ENCODE results near the gene TRPM2.
"Not testable (repeated sequence)": the region's sequence is repeated elsewhere in the genome, so short reads cannot be mapped to it uniquely, and the experiment has no call there.

The TRPM2 gene

DNA sequence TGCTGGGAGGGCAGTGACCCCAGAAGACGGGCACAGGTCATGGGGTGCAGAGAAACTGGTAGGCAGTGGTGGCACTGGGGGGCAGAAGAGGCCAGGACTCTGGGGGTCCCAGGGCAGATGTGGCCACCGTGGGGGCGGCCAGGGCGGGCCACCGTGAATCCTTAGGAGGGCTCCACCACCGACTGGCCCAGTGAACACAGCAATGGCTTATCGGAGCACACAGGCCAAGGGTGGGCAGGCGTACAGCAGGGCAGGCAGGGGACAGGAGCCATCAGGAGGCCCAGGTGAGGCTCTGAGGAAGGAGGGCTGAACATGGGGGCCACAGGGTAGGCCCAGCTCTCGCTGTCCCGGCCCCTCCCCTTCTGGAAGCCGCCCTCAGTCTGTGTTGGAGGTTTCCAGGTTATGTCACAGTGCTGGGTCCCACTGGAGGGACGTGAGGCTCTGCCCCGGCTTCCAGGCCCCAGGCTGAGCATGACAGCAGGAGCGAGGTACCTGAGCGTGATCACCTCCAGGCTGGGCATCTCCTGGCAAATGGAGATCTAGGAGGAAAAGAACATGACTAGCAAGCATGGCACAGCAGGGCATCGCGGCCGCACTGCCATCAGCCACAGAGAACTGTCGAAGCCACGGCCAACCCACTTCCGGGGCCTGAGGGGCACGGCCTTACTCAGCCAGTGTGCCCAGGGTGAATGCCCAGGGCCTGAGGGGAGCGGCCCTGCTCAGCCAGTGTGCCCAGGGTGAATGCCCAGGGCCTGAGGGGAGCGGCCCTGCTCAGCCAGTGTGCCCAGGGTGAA, 18.0 kb upstream of the TRPM2 start:
- DNase-seq, result no peak

GRCh38 chr21:44337449-44337848, 16.0 kb upstream of the TRPM2 start:
- DNase-seq, result no peak

- DNase-seq, result no peak
Measured at GRCh38 chr21:44337941-44338895, 15.2 kb upstream of the TRPM2 start.

DNA sequence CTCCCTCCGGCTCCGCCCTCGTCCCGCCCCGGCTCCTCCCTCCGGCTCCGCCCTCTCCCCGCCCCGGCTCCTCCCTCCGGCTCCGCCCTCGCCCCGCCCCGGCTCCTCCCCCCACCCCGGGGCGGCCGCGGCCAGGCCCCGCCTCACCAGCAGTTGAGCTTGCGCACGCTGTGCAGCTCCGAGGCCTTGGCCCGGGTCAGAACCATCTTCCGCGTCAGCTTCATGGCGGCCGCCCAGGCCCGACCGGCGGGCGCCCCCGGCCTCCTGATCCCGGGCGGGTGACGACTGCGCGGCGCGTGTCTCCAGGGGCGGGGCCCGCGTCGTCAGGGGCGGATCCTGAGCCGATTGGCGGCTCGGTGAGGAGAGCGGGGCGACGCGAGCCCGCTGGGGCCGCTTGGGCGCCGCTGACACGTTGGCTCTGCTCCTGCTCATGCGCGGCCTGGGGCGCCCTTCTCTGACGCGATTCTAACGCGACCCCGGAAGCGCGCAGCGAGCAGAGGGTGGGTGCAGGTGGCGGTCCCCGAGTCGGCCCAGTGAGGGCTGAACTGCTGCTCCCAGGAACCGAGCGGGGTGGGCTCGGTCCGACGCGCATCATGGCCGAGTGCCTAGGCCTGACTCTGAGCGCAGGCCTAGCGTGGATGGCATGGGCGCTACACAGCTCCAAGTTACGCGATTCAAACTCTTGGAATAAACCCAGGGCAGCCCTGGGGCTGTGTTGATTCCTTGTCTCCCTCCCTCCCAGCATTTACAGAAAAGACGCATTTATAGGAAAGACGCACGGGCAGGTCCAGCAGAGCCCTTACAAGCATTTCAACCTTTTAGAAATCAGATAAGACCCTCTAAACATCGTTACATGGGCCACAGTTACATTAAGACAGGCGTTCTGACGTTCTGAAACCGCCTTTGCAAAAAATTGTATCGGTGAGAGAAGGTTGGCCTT, 14.2 kb upstream of the TRPM2 start, which contains the start of gene CFAP410:
Gene CFAP410, minus strand, starts transcription at position 420 of the 940 bp plus-strand sequence. Its CDS starts 196 bp downstream, at position 224.
- DNase-seq, result peak; percentile 97

GRCh38 chr21:44341726-44342458, 11.5 kb upstream of the TRPM2 start:
- DNase-seq, result not testable (repeated sequence)

DNA sequence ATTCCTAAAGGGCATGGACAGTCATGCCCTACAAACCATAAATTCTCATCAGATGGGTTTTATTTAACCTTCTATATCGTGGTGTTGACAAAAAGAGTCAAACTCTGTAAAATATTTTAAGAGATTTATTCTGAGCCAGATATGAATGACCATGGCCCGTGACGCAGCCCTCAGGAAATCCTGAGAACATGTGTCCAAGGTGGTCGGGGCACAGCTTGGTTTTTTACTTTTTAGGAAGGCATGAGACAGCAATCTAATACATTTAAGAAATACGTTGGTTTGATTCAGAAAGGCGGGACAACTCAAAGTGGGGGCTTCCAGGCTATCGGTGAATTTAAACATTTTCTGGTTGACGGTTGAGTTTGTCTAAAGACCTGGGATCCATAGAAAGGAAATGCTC, 10.4 kb upstream of the TRPM2 start:
- DNase-seq, result not testable (repeated sequence)

- DNase-seq, result no peak
Measured at GRCh38 chr21:44344541-44345183, 8.8 kb upstream of the TRPM2 start.

DNA sequence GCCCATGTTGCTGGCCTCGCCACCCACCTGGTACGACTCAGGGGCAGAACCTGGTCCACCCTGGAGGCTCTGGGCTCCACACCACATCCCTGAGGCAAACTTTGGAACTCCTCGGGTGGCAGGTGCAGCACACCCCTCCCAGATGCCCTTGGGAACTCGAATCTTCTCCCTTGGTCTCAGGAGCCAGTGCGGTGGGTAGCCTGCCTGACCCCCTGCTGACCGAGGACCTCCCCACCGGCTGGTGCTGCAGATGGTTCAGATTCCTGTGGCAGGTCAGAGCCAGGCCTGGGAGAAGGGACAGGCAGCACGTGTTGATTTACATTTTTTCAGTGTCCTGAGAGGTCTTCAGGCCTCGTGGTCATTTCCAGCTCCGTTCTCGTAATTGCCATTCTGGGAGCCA, 7.9 kb upstream of the TRPM2 start:
- DNase-seq, result no peak

DNA sequence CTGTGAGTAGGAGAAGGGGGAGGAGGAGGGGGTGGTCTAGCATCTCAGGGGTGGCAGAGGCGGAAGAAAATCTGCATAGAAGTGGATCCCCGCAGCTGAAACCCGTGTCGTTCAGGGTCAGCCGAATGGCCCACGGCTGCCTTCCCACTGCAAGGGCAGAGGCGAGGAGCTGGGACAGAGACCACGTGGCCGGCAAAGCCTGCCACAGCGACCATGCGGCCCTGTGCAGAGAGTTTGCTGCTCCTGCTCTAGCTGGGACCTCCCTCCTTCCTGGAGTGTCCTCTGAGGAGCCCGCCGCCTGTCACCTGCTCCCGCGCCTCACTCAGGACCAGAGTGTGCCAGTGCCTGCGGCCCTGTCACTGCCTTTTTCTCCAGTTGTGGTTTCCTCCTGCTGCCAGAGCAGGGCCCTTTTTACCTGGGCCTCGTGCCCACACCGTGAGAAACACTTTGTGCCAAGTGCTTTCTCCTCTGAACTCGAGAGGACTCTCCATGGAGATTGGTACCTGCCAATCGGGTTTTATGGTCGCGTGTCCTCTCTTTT, 5.4 kb upstream of the TRPM2 start:
- no peak for DNase-seq

DNA sequence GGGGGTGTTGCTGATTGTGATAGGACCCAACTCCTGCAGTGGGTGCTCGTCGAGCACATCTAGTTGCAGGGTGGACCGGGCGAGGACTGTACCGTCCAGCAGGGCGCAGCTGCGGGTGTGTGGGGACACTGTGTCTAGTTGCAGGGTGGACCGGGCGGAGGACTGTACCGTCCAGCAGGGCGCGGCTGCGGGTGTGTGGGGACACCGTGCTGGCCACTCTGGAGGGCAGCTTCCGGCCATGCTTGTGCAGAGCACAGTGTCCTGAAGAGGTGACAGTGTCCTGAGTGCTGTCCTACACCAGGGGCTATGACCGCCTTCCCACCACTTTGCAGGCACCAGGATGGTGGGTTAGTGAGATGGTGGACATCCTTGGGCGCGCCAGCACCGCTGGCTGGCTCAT, 4.6 kb upstream of the TRPM2 start:
- DNase-seq, result no peak

DNA sequence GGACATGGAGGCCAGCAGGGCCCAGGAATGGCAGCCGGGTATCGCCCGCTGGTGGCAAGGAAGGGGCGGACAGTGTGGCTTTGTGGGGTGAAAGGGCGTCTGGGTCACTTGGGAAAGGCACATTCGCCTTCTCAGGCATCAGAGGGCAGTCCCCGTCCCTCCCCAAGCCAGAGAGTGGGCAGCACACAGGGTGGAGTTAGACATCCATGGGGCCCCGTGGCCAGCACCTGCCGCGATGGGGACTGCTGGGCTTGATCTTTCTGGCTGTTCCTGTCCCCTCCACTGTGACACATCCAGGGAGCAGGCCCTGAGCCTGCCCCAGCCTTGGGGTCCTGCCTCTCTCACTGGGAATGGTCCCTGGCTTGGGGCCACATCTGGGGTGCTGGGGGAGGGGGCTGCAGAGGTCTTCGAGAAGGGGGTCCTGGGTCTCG, 4.0 kb upstream of the TRPM2 start:
- DNase-seq, result no peak

DNA sequence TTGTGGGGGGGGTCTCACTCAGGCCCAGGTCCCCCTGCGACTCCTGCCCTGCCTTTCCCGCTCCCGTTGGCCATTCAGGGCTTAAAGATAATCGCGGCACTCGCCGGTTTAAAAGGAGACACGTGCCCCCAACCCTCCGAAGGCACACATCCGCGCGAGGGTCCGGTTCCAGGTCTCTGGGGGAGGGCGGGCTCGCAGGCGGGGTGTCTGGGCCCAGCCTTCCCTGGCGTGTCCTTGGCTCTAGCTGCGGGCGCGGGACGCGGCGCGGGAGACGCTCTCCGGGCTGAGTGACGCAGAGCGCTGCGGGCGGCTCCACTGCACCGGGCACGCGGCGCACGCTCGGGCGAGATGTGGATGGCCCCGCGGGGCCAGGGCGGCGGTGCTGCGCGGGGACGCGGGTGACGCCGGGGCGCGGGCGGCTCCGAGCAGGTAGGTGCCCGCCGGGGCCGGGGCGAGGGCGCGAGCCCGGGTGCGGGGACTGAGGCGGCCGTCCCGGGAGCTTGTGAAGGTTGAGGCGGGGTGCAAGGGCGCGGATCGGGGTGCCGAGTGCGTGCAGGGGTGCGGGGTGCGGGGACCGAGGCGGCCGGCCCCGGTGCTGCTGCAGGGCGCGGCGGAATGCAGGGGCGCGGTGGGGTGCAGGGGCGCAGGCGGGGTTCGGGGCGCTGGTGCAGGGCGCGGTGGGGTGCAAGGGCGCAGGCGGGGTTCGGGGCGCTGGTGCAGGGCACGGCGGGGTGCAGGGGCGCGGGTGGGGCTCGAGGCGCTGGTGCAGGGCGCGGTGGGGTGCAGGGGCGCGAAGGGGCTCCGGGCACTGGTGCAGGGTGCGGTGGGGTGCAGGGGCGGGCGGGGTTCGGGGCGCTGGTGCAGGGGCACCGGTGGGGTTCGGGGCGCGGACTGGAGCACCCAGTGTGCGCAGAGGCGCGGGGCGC, 3.3 kb upstream of the TRPM2 start:
- no peak for DNase-seq

DNA sequence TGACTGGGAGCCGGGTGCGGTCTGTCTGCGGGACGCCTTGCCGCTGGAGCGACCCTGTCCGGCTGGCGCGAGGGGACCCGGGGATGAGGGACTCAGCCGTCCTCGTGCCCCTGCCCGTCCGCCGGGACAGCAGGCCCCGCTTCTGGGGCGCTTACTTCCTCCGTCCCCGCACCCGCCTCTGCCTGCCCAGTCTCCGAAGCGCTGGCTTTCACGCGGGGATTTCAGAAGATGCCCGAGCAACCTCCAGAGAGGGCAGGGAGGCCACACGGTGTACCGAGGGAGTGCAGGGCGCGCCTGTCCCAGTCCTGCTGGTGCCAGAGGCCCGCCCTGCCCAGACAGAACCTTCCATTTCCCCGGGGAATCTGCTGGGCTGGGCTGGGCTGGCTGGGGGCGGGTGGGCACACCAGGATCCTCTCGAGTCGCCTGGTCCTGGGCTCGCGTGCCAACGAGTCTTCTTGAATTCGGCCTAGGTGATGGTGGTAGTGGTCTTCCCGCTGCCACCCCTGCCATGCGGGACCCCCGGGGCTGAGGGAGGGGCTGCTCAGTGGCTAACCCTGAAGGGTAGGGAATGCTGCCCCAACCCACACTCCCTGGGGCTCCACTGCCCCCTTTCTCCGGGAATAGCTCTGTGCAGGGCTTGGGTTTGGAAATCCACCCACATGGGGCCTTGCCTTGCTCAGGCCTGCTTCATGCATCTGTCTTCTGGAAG, 2.5 kb upstream of the TRPM2 start:
- DNase-seq, result no peak

DNA sequence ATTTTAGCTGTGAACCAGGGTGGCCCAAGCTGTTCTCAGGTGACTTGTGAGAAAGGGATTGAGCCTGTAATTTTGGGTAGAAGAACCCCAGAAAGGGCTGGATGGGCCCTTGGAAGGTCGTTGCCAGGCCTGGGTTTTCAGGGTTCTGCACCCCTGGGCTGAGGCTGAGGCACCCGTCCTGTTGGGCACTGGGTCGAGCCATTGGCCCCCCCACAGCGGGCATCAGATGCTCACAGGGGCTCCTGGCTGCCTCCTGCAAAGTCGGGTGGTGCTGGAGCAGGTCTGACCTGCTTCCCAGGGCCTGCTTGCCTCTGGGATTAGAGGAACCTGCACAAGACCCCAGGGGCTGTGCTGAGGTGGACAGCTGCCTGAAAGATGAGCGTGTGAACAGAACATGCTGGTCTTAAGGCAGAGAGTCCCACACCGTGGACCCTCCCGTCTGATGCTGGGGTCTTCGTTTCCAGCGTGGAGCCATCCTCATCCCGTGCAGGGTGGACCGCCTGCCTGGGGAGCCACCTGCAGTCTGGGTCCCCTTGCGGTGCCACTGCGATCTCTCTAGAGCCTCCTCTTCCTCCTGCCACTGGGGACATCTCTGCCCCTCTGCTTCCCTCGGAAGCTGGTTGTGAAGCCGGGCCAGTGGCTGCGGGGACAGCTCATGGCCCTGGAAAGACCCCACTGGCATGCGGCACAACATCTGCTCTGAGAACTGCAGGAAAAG, 1.7 kb upstream of the TRPM2 start:
- no peak for DNase-seq

DNA sequence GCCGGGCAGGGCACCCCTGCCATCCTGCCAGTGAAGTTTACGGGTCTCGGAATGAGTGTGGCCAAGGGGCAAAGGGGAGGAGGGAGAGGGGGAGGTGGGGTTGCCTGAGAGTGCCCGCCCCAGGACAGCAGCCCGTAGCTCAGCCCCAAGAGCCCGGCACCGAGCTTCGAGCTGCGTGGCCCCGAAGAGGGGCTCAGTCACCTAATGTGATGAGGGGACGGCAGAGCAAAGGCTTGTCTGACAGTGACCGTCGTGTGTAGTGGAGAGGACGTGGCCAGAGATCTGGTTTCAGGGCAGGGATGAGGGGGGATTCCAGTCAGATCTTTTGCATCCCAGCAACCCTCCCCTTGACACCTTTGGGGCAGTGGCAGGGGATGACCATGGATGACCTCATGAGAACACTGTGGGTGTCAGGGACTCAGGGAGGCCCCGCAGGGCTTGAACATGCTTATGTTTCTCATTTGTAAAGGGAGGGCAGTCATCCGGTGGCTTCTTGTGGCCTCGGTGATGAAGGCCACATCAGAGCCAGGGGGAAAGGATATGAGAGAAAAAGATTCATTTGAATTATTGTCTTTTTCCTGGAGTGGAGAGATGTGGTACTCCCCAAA, 1.1 kb upstream of the TRPM2 start:
- DNase-seq, result no peak

GRCh38 chr21:44354001-44354405, 582 bp downstream of the TRPM2 start:
- no peak for DNase-seq

DNA sequence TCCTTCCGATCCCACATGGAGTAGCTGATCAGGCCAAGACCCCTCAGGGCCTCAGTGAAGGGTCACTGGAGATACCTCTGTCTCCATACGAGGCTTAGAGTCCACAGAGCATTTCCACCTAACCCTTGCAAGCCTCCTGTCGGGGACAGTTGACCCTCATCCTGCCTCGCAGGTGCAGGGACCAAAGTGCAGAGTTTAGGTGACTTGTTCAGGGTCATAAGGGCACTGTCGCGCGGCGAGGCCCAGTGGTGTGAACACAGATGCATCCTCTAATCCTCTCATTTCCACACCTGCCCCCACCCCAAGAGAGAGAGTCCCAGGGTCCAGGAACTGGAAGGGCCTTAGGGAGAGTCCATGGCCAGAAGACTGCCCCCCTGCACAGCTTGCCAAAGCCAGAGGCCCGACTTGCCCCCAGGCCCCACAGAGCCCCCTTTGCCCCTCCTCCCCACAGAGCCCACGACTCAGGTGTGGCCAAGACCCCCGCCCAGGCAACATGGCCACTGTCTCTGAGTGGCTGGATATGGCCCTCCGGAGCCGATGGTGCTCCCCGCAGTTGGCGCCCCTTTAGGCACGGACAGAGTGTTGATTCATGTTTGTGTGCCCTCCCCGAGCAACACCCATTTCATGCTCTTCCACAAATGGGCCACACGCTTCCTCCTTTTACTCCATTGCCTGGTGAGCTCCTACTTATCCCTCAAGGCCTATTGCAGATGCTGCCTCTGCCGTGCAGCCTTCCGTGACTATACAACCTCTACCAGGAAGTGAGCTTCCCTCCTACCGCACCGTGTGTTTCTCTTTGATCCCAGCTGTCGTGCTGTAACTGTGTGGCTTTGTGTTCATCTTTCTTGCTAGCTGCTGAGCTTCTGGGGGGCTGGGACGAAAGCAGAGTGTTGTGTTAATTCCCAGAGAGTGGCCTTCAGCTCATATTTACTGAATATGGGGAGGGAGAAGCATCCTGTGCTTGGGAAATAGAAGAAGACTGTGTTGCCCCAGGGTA, 1.7 kb downstream of the TRPM2 start:
- DNase-seq, result peak; percentile 36
